IMR-90 (cell line): ENCODE measurements around the gene SLC66A1. TPM values are rescaled to one million over a fixed set of nuclear protein-coding genes. Genes with fewer than 3 reads are reported as not detected.

Source experiments
- ATAC-seq: fragments of 200-7000 bp; cut with Tn5 transposase; 2 replicates; pipeline ENCODE4 v1.9.1; 2020; ENCODE audit warnings: low read depth, mild to moderate bottlenecking, moderate library complexity
- BruUV-seq: library from RNA; stranded (reverse); fragments of 400-500 nt; replicated peaks from 2 replicates; lab custom pipeline; 2021; lab: Mats Ljungman, UMichigan
- CTCF ChIA-PET: fragments of 300-600 bp; formaldehyde crosslinking; extraction: SDS; loops from one replicate; lab custom pipeline; 2021; ENCODE audit warnings: antibody characterized with exemption; lab: Yijun Ruan, JAX
- POLR2A ChIA-PET: fragments of 300-600 bp; sonication (Branson Sonifier 250); formaldehyde crosslinking; loops from one replicate; lab custom pipeline; 2022; ENCODE audit warnings: antibody characterized with exemption; ENCODE audit not compliant: unreplicated experiment; lab: Charles Lee
- DNase-seq: peaks from one replicate; pipeline ENCODE4 v3.0.0; 2013
- H2AFZ ChIP-seq: replicated peaks from 2 replicates; pipeline ENCODE3; 2013; ENCODE audit warnings: low read length, mild to moderate bottlenecking; ENCODE audit not compliant: poor library complexity
- H2AK5ac ChIP-seq: 2 replicates; pipeline ENCODE4 v1.6.1; 2013; ENCODE audit warnings: low read depth, low read length, inconsistent platforms
- H2AK9ac ChIP-seq: replicated peaks from 2 replicates; pipeline ENCODE3; 2013; ENCODE audit warnings: mild to moderate bottlenecking, low read depth, low read length, moderate library complexity; ENCODE audit not compliant: poor library complexity
- H2BK120ac ChIP-seq: 2 replicates; pipeline ENCODE4 v1.6.1; 2013; ENCODE audit warnings: low read depth, low read length, inconsistent platforms
- H2BK15ac ChIP-seq: 3 replicates; pipeline ENCODE4 v1.6.1; 2013; ENCODE audit warnings: low read depth, low read length, inconsistent platforms
- H2BK20ac ChIP-seq: 2 replicates; pipeline ENCODE4 v1.6.1; 2013; ENCODE audit warnings: low read depth, mild to moderate bottlenecking, inconsistent platforms, low read length, moderate library complexity
- H2BK5ac ChIP-seq: 2 replicates; pipeline ENCODE4 v1.6.1; 2013; ENCODE audit warnings: mild to moderate bottlenecking, low read depth, low read length, inconsistent platforms; ENCODE audit not compliant: poor library complexity, severe bottlenecking
- H3K14ac ChIP-seq: replicated peaks from 2 replicates; pipeline ENCODE4 v1.6.1; 2013; ENCODE audit warnings: low read depth, low read length, inconsistent platforms
- H3K18ac ChIP-seq: 2 replicates; pipeline ENCODE4 v1.6.1; 2013; ENCODE audit warnings: low read depth, low read length, control low read depth
- H3K23ac ChIP-seq: 2 replicates; pipeline ENCODE4 v1.6.1; 2013; ENCODE audit warnings: low read depth, low read length, inconsistent platforms
- H3K27ac ChIP-seq: 2 replicates; pipeline ENCODE4 v1.5.1; 2013; ENCODE audit warnings: mild to moderate bottlenecking, control low read depth, low read length; ENCODE audit not compliant: insufficient read depth
- H3K27me3 ChIP-seq: 2 replicates; pipeline ENCODE4 v1.6.1; 2013; ENCODE audit warnings: low read length; ENCODE audit not compliant: control insufficient read depth, insufficient read depth
- H3K36me3 ChIP-seq: 2 replicates; pipeline ENCODE4 v1.6.1; 2013; ENCODE audit warnings: low read length, mixed read lengths; ENCODE audit not compliant: control insufficient read depth, insufficient read depth
- H3K4ac ChIP-seq: 2 replicates; pipeline ENCODE4 v1.6.1; 2013; ENCODE audit warnings: low read depth, low read length, inconsistent platforms
- H3K4me1 ChIP-seq: 2 replicates; pipeline ENCODE4 v1.6.1; 2013; ENCODE audit warnings: low read length, mixed read lengths; ENCODE audit not compliant: control insufficient read depth, insufficient read depth
- H3K4me2 ChIP-seq: 2 replicates; pipeline ENCODE4 v1.6.1; 2013; ENCODE audit warnings: low read depth, mild to moderate bottlenecking, control low read depth, low read length, moderate library complexity
- H3K4me3 ChIP-seq: 2 replicates; pipeline ENCODE4 v1.5.1; 2013; ENCODE audit warnings: low read depth, mild to moderate bottlenecking, control low read depth, low read length, moderate library complexity; ENCODE audit not compliant: insufficient read depth
- H3K56ac ChIP-seq: 2 replicates; pipeline ENCODE4 v1.6.1; 2013; ENCODE audit warnings: low read length, inconsistent platforms; ENCODE audit not compliant: insufficient read depth; ENCODE audit errors: extremely low read depth
- H3K79me1 ChIP-seq, 2 experiments: 2 replicates each; pipeline ENCODE4 v1.6.1; 2013; ENCODE audit warnings: low read length in 2 of 2, inconsistent platforms in 1 of 2, low read depth in 1 of 2
- H3K9ac ChIP-seq: 2 replicates; pipeline ENCODE4 v1.6.1; 2013; ENCODE audit warnings: low read depth, low read length, control low read depth
- H3K9me1 ChIP-seq: 2 replicates; pipeline ENCODE4 v1.6.1; 2013; ENCODE audit warnings: low read length, inconsistent platforms; ENCODE audit not compliant: insufficient read depth
- H3K9me3 ChIP-seq: 2 replicates; pipeline ENCODE4 v1.6.1; 2013; ENCODE audit warnings: low read length; ENCODE audit not compliant: control insufficient read depth, insufficient read depth
- H4K20me1 ChIP-seq: 2 replicates; pipeline ENCODE4 v1.6.1; 2013; ENCODE audit warnings: low read length, inconsistent platforms; ENCODE audit not compliant: insufficient read depth
- H4K5ac ChIP-seq: 2 replicates; pipeline ENCODE4 v1.6.1; 2013; ENCODE audit warnings: mild to moderate bottlenecking, low read depth, low read length, control low read depth
- H4K8ac ChIP-seq, 2 experiments: 2 replicates each; pipeline ENCODE4 v1.6.1; 2013; ENCODE audit warnings: low read depth in 2 of 2, low read length in 2 of 2, control low read depth in 1 of 2, inconsistent platforms in 1 of 2
- H4K91ac ChIP-seq: 2 replicates; pipeline ENCODE4 v1.6.1; 2013; ENCODE audit warnings: low read depth, low read length, inconsistent platforms; ENCODE audit not compliant: insufficient read depth
- CHD1 ChIP-seq: IDR thresholded peaks from 2 replicates; pipeline ENCODE4 v1.6.1; 2012; ENCODE audit warnings: low read depth, low read length, improper control_type of control experiment
- MAZ ChIP-seq: IDR thresholded peaks from 2 replicates; pipeline ENCODE4 v1.6.1; 2012; ENCODE audit warnings: low read depth, mild to moderate bottlenecking, low read length, improper control_type of control experiment, moderate library complexity, borderline replicate concordance
- POLR2A ChIP-seq: IDR thresholded peaks from 2 replicates; pipeline ENCODE4 v1.6.1; 2012; ENCODE audit warnings: mild to moderate bottlenecking, low read depth, low read length
- RFX5 ChIP-seq: IDR thresholded peaks from 2 replicates; pipeline ENCODE4 v1.8.0; 2012; ENCODE audit warnings: low read depth, mild to moderate bottlenecking, low read length, moderate library complexity
- SMC3 ChIP-seq: fragments of 150-350 bp; IDR thresholded peaks from 2 replicates; pipeline ENCODE4 v1.6.1; 2016; ENCODE audit warnings: low read depth, mild to moderate bottlenecking, antibody characterized with exemption, low read length, moderate library complexity
- WGBS, 2 experiments: methylation state at CpG; one replicate each; pipeline versions ENCODE4 v1.1.5 to v1.1.7; 2013; ENCODE audit warnings: missing lambda C conversion rate in 2 of 2; ENCODE audit not compliant: insufficient read length in 1 of 2; ENCODE audit errors: extremely low coverage in 2 of 2; 5-methylcytosine and 5-hydroxymethylcytosine counted together
- dilution Hi-C: fragments of 300-500 bp; cut with HindIII; formaldehyde crosslinking; loops from one replicate; pipeline ENCODE4 v1.14.3; 2018; ENCODE audit warnings: low sequenced_read_pairs; ENCODE audit not compliant: unreplicated experiment
- in situ Hi-C: fragments of 300-500 bp; cut with MboI; formaldehyde crosslinking; loops from 3 replicates; pipeline ENCODE4 v1.14.3; 2019; ENCODE audit warnings: low sequenced_read_pairs, inconsistent platforms, mixed read lengths
- intact Hi-C: fragments of 100-400 bp; cut with micrococcal nuclease; formaldehyde crosslinking; loops from 2 replicates; pipeline ENCODE4 v1.10.0; 2022
- polyA plus RNA-seq, 3 experiments: library from polyadenylated mRNA; depleted of rRNA; stranded (reverse); fragments of >200 nt; gene quantifications; 2 replicates each; pipeline ENCODE4 v1.2.3, GENCODE V29; 2012; ENCODE audit warnings: low replicate concordance in 1 of 3
- total RNA-seq: library from RNA; depleted of rRNA; stranded (reverse); fragments of >200 nt; gene quantifications from 2 replicates; pipeline ENCODE4 v1.2.3, GENCODE V29; 2012

The SLC66A1 gene
- total and polyA plus RNA-seq, 2 of the 4 experiments (the other 2 are of a cell fraction), result 6.8 to 18.9 TPM

DNA sequence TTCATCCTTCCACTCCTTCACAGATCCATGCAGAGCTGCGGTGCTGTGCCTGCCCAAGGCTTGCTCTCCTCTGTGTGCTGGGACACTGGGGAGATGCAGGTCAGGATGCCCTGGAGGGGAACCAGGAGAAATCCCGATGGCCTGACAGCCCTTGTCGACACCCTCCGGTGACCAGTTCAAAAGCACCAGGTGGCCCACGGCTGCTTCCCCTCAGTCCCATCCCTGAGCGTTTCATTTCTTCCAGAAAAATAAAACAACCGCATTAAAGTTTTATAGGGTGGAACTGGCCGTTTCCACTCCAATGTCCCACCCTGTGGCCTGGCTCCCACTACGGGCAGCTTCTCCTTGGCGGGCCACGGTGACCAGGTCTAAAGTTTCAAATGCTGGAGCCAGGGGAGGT is 48.3 kb downstream of the SLC66A1 start:
- no peak overlapping the region for H2BK5ac ChIP-seq
- H3K14ac ChIP-seq, result no peak overlapping the region
- 0 out of 2 replicates have a peak overlapping the region, but pooled peaks have one; percentile 9 for H3K23ac ChIP-seq
- CTCF ChIA-PET, result no interaction called here
- no peak overlapping the region for H2AK5ac ChIP-seq
- no peak overlapping the region for H2BK15ac ChIP-seq
- TF ChIP-seq SMC3 (no peak), POLR2A (no peak), CHD1 (no peak), RFX5 (no peak), MAZ (no peak)
- no peaks in the 10 kb centered on the region for H3K27me3 ChIP-seq
- peaks cover 28% of the 10 kb centered on the region for H3K36me3 ChIP-seq
- no peak overlapping the region for H3K9ac ChIP-seq
- H2AK9ac ChIP-seq, result no peak overlapping the region
- no TSS peak for BruUV-seq
- H3K4me2 ChIP-seq, result no peak overlapping the region
- H3K4me3 ChIP-seq, result no peak overlapping the region
- WGBS, 2 experiments, result 48% methylated on average over 2 of the region's 11 CpGs; no CpG with 5 or more reads in 1 of the 2 experiments
- no peak overlapping the region for H3K4ac ChIP-seq
- dilution Hi-C loops, result no loop called here
- no peak overlapping the region for H3K27ac ChIP-seq
- no peak overlapping the region for H2AFZ ChIP-seq
- H3K18ac ChIP-seq, result no peak overlapping the region
- DNase-seq, result no peak
- peaks cover 6% of the 10 kb centered on the region; the same call in 1 of the 2 replicates for H3K4me1 ChIP-seq
- POLR2A ChIA-PET, result no interaction called here
- peaks cover 38 to 90% of the 10 kb centered on the region in 2 experiments for H3K79me1 ChIP-seq
- H2BK120ac ChIP-seq, result no peak overlapping the region
- H4K5ac ChIP-seq, result no peak overlapping the region
- intact Hi-C loops, result no loop called here
- H3K9me1 ChIP-seq, result peaks cover 20% of the 10 kb centered on the region
- H3K56ac ChIP-seq, result no peak overlapping the region
- H4K8ac ChIP-seq, result no peak overlapping the region
- H4K20me1 ChIP-seq, result peaks cover 81% of the 10 kb centered on the region
- in situ Hi-C loops, result no loop called here
- no peak overlapping the region for H2BK20ac ChIP-seq
- ATAC-seq, result no peak
- no peaks in the 10 kb centered on the region for H3K9me3 ChIP-seq
- H4K91ac ChIP-seq, result no peak overlapping the region
